ENCODE results near the gene ANAPC10. TPM values are rescaled to one million over a fixed set of nuclear protein-coding genes. Genes with fewer than 3 reads are reported as not detected.

The ANAPC10 gene
- total and polyA plus RNA-seq, 7 donors: 11.3 to 31.4 (median 18.0) TPM

GRCh38 chr4:144968606-144969005 is 129.4 kb downstream of the ANAPC10 start:
- Histone ChIP-seq H3K4me1 (no peaks in the 10 kb centered on the region), H3K4me3 (no peak overlapping the region), H3K36me3 (no peaks in the 10 kb centered on the region), H3K27me3 (no peaks in the 10 kb centered on the region), H3K27ac (no peak overlapping the region), H3K9me3 (no peaks in the 10 kb centered on the region)
- no peak for TF ChIP-seq CTCF (IDR thresholded peaks at IDR 0.05)
- TF ChIP-seq POLR2AphosphoS5 (IDR thresholded peaks at IDR 0.05): no peak
- TF ChIP-seq EP300 (IDR thresholded peaks at IDR 0.05): no peak
- no peak for TF ChIP-seq POLR2A (IDR thresholded peaks at IDR 0.05)
- intact Hi-C loops (cut with DNase I): no loop called here
- no peak for DNase-seq
- WGBS, 2 donors: 91 to 92% methylated on average over 3 of the region's 3 CpGs

DNA sequence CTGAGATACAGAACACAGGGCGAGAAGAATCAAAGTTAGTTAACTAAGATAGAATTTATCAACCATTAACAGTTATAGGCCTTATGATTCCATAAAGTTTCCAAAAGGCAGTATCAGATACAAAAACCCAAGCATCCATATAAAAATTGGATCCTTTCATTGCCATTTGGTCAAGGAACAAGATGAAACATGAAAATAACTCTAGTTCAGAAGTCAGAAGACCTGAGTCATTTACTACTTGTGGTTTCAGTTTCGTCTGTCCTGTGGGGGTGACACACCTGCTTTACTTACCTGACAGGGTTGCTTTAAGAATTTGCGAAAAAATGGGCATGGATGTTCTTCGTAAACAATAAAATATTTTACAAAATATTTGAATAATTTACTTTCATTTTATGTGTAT is 130.8 kb downstream of the ANAPC10 start:
- H3K36me3 ChIP-seq: no peaks in the 10 kb centered on the region
- H3K9me3 ChIP-seq: peaks cover 0 to 2% (median 0%) of the 10 kb centered on the region in 4 donors
- no peak overlapping the region for H3K27ac ChIP-seq
- no peak for TF ChIP-seq POLR2AphosphoS5 (IDR thresholded peaks at IDR 0.05)
- no peak for TF ChIP-seq CTCF (IDR thresholded peaks at IDR 0.05)
- no peak for TF ChIP-seq EP300 (IDR thresholded peaks at IDR 0.05)
- no peak for TF ChIP-seq POLR2A (IDR thresholded peaks at IDR 0.05)
- H3K27me3 ChIP-seq: no peaks in the 10 kb centered on the region
- WGBS, 2 donors: 87% methylated on average over 4 of the region's 4 CpGs
- no peak for DNase-seq
- intact Hi-C loops (cut with DNase I): no loop called here
- no peak overlapping the region for H3K4me3 ChIP-seq
- H3K4me1 ChIP-seq: no peaks in the 10 kb centered on the region

GRCh38 chr4:144962300-144962699 is 135.7 kb downstream of the ANAPC10 start:
- Histone ChIP-seq H3K9me3 (peaks cover 0 to 2% (median 0%) of the 10 kb centered on the region in 4 donors), H3K4me3 (no peak overlapping the region), H3K4me1 (no peaks in the 10 kb centered on the region), H3K27me3 (no peaks in the 10 kb centered on the region), H3K27ac (no peak overlapping the region), H3K36me3 (no peaks in the 10 kb centered on the region)
- WGBS, 2 donors: 89 to 90% methylated on average over 4 of the region's 4 CpGs
- DNase-seq: no peak
- intact Hi-C loops (cut with DNase I): no loop called here
- TF ChIP-seq POLR2AphosphoS5 (IDR thresholded peaks at IDR 0.05) (no peak), POLR2A (IDR thresholded peaks at IDR 0.05) (no peak), EP300 (IDR thresholded peaks at IDR 0.05) (no peak), CTCF (IDR thresholded peaks at IDR 0.05) (no peak)

- Histone ChIP-seq H3K27me3 (no peaks in the 10 kb centered on the region), H3K27ac (no peak overlapping the region), H3K4me1 (no peaks in the 10 kb centered on the region), H3K4me3 (no peak overlapping the region), H3K9me3 (peaks cover 0 to 14% (median 7%) of the 10 kb centered on the region in 4 donors), H3K36me3 (no peaks in the 10 kb centered on the region)
- TF ChIP-seq CTCF (IDR thresholded peaks at IDR 0.05): no peak
- TF ChIP-seq EP300 (IDR thresholded peaks at IDR 0.05): no peak
- no peak for TF ChIP-seq POLR2A (IDR thresholded peaks at IDR 0.05)
- TF ChIP-seq POLR2AphosphoS5 (IDR thresholded peaks at IDR 0.05): no peak
- no peak for DNase-seq
- intact Hi-C loops (cut with DNase I): no loop called here
- 60 to 83% methylated on average over 1 of the region's 1 CpG for WGBS, 2 donors
These were observed 142.9 kb downstream of the ANAPC10 start for GRCh38 chr4:144955104-144955503.

DNA sequence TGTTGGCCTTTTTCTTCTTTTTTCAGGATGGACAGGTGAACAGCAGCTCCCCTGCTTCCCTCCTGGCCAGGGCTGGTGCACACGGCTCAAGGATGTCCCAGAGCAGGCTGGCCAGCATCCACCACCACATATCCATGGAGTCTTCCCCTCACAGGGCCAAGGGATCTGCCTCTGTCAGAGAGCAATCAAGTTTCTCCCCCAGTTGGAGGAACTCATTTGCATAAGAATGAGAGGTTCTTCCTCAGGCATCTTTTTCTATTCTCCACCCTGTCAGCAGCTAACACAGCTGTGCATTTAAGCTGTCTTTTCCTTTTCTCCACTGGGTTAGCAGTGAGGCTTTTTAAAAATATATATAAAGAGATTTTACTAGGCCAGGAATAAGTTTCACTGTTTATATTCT is 143.8 kb downstream of the ANAPC10 start:
- 84 to 86% methylated on average over 1 of the region's 1 CpG for WGBS, 2 donors
- Histone ChIP-seq H3K4me3 (no peak overlapping the region), H3K4me1 (no peaks in the 10 kb centered on the region), H3K27me3 (no peaks in the 10 kb centered on the region), H3K9me3 (peaks cover 0 to 14% (median 7%) of the 10 kb centered on the region in 4 donors), H3K27ac (no peak overlapping the region), H3K36me3 (no peaks in the 10 kb centered on the region)
- TF ChIP-seq POLR2A (IDR thresholded peaks at IDR 0.05) (no peak), EP300 (IDR thresholded peaks at IDR 0.05) (no peak), POLR2AphosphoS5 (IDR thresholded peaks at IDR 0.05) (no peak), CTCF (IDR thresholded peaks at IDR 0.05) (no peak)
- intact Hi-C loops (cut with DNase I): no loop called here
- DNase-seq: no peak

Data from sigmoid colon (tissue), 7 donors.